Neuronal stem cell (in vitro differentiated cells): ENCODE data around the gene EIF4E1B.
A peak's percentile ranks its signal among the peaks of the same experiment; 100 is the strongest.

ENCODE experiments used
- DNase-seq: peaks from one replicate; pipeline ENCODE4 v3.0.0-alpha.2; 2013; ENCODE audit warnings: low spot score
- H2AFZ ChIP-seq: one replicate; pipeline ENCODE4 v1.6.1; 2013; ENCODE audit warnings: mild to moderate bottlenecking, low read length, inconsistent platforms
- H2AK5ac ChIP-seq: 2 replicates; pipeline ENCODE4 v1.6.1; 2013; ENCODE audit warnings: low read depth, mild to moderate bottlenecking, inconsistent platforms, low read length, moderate library complexity, mixed read lengths
- H2BK120ac ChIP-seq: 2 replicates; pipeline ENCODE4 v1.6.1; 2013; ENCODE audit warnings: low read depth, mild to moderate bottlenecking, inconsistent platforms, low read length, moderate library complexity, mixed read lengths
- H2BK12ac ChIP-seq: one replicate; pipeline ENCODE4 v1.6.1; 2013; ENCODE audit warnings: low read length, inconsistent platforms
- H2BK15ac ChIP-seq: 2 replicates; pipeline ENCODE4 v1.6.1; 2013; ENCODE audit warnings: mild to moderate bottlenecking, low read length, inconsistent platforms, mixed read lengths
- H2BK5ac ChIP-seq: one replicate; pipeline ENCODE4 v1.6.1; 2013; ENCODE audit warnings: inconsistent platforms, mild to moderate bottlenecking, low read length, moderate library complexity
- H3K14ac ChIP-seq: one replicate; pipeline ENCODE4 v1.6.1; 2013; ENCODE audit warnings: low read length, inconsistent platforms
- H3K18ac ChIP-seq: 2 replicates; pipeline ENCODE4 v1.6.1; 2013; ENCODE audit warnings: low read length, inconsistent platforms
- H3K23ac ChIP-seq: 2 replicates; pipeline ENCODE4 v1.6.1; 2013; ENCODE audit warnings: low read depth, mild to moderate bottlenecking, mixed read lengths, low read length, inconsistent platforms; ENCODE audit not compliant: poor library complexity
- H3K27ac ChIP-seq: replicated peaks from 3 replicates; pipeline ENCODE4 v1.5.1; 2013; ENCODE audit warnings: low read length, inconsistent platforms
- H3K27me3 ChIP-seq, 3 experiments: 2 replicates each; pipeline ENCODE4 v1.6.1; 2013; ENCODE audit warnings: low read length in 3 of 3, mild to moderate bottlenecking in 2 of 3, inconsistent platforms in 1 of 3, low read depth in 1 of 3, mixed read lengths in 1 of 3, moderate library complexity in 1 of 3; ENCODE audit not compliant: control insufficient read depth in 3 of 3, insufficient read depth in 3 of 3
- H3K36me3 ChIP-seq, 2 donors: replicated peaks in 1 of 2; 2 replicates each; pipeline ENCODE4 v1.6.1; 2013; ENCODE audit warnings: low read length in 2 of 2; ENCODE audit not compliant: control insufficient read depth in 2 of 2, insufficient read depth in 2 of 2
- H3K4ac ChIP-seq: 2 replicates; pipeline ENCODE4 v1.6.1; 2013; ENCODE audit warnings: inconsistent platforms, mild to moderate bottlenecking, low read length, moderate library complexity
- H3K4me1 ChIP-seq, 2 donors: 1 replicate in 1 of 2; 2 replicates in 1 of 2; pipeline ENCODE4 v1.6.1; 2013; ENCODE audit warnings: low read length in 2 of 2, low read depth in 1 of 2; ENCODE audit not compliant: control insufficient read depth in 2 of 2, insufficient read depth in 1 of 2
- H3K4me2 ChIP-seq: one replicate; pipeline ENCODE4 v1.6.1; 2013; ENCODE audit warnings: mild to moderate bottlenecking, low read length, inconsistent platforms; ENCODE audit not compliant: insufficient read depth, poor library complexity, severe bottlenecking
- H3K4me3 ChIP-seq, 2 donors: 2 replicates each; pipeline ENCODE4 v1.5.1; 2013; ENCODE audit warnings: low read length in 2 of 2, mild to moderate bottlenecking in 2 of 2, inconsistent platforms in 1 of 2, moderate library complexity in 1 of 2
- H3K79me1 ChIP-seq: one replicate; pipeline ENCODE4 v1.6.1; 2013; ENCODE audit warnings: low read depth, mild to moderate bottlenecking, inconsistent platforms, low read length, moderate library complexity
- H3K9ac ChIP-seq: one replicate; pipeline ENCODE4 v1.6.1; 2013; ENCODE audit warnings: mild to moderate bottlenecking, low read depth, low read length, inconsistent platforms; ENCODE audit not compliant: poor library complexity
- H3K9me3 ChIP-seq, 2 donors: replicated peaks in 1 of 2; 2 replicates each; pipeline versions ENCODE3 to v1.6.1; 2013; ENCODE audit warnings: low read length in 2 of 2, mild to moderate bottlenecking in 2 of 2, inconsistent platforms in 1 of 2, low read depth in 1 of 2, mixed read lengths in 1 of 2, moderate library complexity in 1 of 2; ENCODE audit not compliant: control insufficient read depth in 2 of 2, insufficient read depth in 1 of 2
- H4K8ac ChIP-seq: one replicate; pipeline ENCODE4 v1.6.1; 2013; ENCODE audit warnings: low read depth, mild to moderate bottlenecking, inconsistent platforms, low read length, moderate library complexity
- H4K91ac ChIP-seq: one replicate; pipeline ENCODE4 v1.6.1; 2013; ENCODE audit warnings: low read length, low read depth, mild to moderate bottlenecking, inconsistent platforms; ENCODE audit not compliant: poor library complexity
- WGBS, 2 donors: extraction: QIAGEN DNeasy Blood & Tissue Kit; methylation state at CpG; one replicate each; pipeline ENCODE4 v1.1.7; 2013; ENCODE audit warnings: missing lambda C conversion rate in 2 of 2, mixed read lengths in 1 of 2; ENCODE audit not compliant: insufficient read length in 2 of 2, insufficient replicate concordance in 1 of 2; ENCODE audit errors: extremely low coverage in 2 of 2; 5-methylcytosine and 5-hydroxymethylcytosine counted together

The EIF4E1B gene

DNA sequence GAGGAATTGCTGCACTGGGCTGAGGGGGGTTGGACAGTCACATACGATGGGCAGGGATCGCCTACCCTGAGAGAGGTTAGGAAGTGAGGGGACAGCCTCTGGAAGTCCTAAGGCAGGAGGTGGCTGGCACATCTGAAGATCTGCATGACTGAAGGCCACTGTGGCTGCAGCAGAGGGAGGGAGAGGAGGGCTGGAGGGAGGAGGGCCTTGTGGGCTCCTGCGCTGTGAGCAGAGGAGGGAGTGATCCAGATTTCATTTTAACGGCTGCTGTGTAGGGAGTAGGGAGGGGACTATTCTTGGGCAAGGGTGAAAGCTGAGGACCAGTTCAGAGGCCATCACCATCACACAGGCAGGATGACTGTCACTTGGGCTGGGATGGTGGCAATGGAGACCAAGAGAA is 7.1 kb downstream of the EIF4E1B start:
- Histone ChIP-seq H3K14ac (no peak overlapping the region), H3K27me3 (peaks cover 0 to 86% (median 2%) of the 10 kb centered on the region in 3 experiments), H3K4me1 (no peaks in the 10 kb centered on the region), H3K4me3 (peak overlapping the region in 1 of 2 donors; percentile 4), H3K4ac (no peak overlapping the region), H2AK5ac (no peak overlapping the region), H3K79me1 (no peaks in the 10 kb centered on the region), H3K4me2 (no peak overlapping the region), H3K9ac (peak overlapping the region; percentile 10), H3K23ac (peak overlapping the region; percentile 46), H2BK120ac (no peak overlapping the region), H4K8ac (no peak overlapping the region), H2AFZ (no peak overlapping the region), H2BK15ac (no peak overlapping the region), H2BK5ac (no peak overlapping the region), H3K18ac (peak overlapping the region; percentile 40), H3K27ac (no peak overlapping the region), H4K91ac (peak overlapping the region; percentile 28), H2BK12ac (no peak overlapping the region), H3K36me3 (no peaks in the 10 kb centered on the region), H3K9me3 (peaks cover 0 to 5% of the 10 kb centered on the region in 2 donors)
- no CpG with 5 or more reads among the region's 4 CpGs for WGBS, 2 donors
- no peak for DNase-seq

GRCh38 chr5:176638437-176638836 is 8.0 kb downstream of the EIF4E1B start:
- Histone ChIP-seq H3K36me3 (no peaks in the 10 kb centered on the region), H4K91ac (no peak overlapping the region), H3K9me3 (peaks cover 0 to 5% of the 10 kb centered on the region in 2 donors), H2BK12ac (no peak overlapping the region), H4K8ac (no peak overlapping the region), H3K4me1 (no peaks in the 10 kb centered on the region), H3K14ac (no peak overlapping the region), H3K27ac (no peak overlapping the region), H2BK15ac (no peak overlapping the region), H3K4ac (no peak overlapping the region), H2AK5ac (no peak overlapping the region), H2AFZ (no peak overlapping the region), H3K27me3 (peaks cover 0 to 84% (median 0%) of the 10 kb centered on the region in 3 experiments), H2BK120ac (no peak overlapping the region), H3K18ac (no peak overlapping the region), H3K4me3 (no peak overlapping the region), H3K9ac (no peak overlapping the region), H3K4me2 (no peak overlapping the region), H3K79me1 (no peaks in the 10 kb centered on the region), H2BK5ac (no peak overlapping the region), H3K23ac (no peak overlapping the region)
- 100% methylated on average over 2 of the region's 3 CpGs for WGBS, 2 donors
- DNase-seq, result no peak

- H3K18ac ChIP-seq, result no peak overlapping the region
- H3K4me3 ChIP-seq, result no peak overlapping the region
- no peak overlapping the region for H3K9ac ChIP-seq
- H3K14ac ChIP-seq, result no peak overlapping the region
- H3K36me3 ChIP-seq, result no peaks in the 10 kb centered on the region
- WGBS, 2 donors, result no CpG with 5 or more reads among the region's 4 CpGs
- no peak overlapping the region for H2BK120ac ChIP-seq
- no peak overlapping the region for H2AK5ac ChIP-seq
- no peak for DNase-seq
- H3K27me3 ChIP-seq, result peaks cover 0 to 85% (median 0%) of the 10 kb centered on the region in 3 experiments
- no peak overlapping the region for H3K27ac ChIP-seq
- no peak overlapping the region for H3K23ac ChIP-seq
- H3K4ac ChIP-seq, result no peak overlapping the region
- H2AFZ ChIP-seq, result no peak overlapping the region
- H3K4me2 ChIP-seq, result no peak overlapping the region
- H2BK15ac ChIP-seq, result no peak overlapping the region
- H2BK12ac ChIP-seq, result no peak overlapping the region
- no peak overlapping the region for H2BK5ac ChIP-seq
- peaks cover 0 to 5% of the 10 kb centered on the region in 2 donors for H3K9me3 ChIP-seq
- H3K4me1 ChIP-seq, result peaks cover 0 to 5% of the 10 kb centered on the region in 2 donors
- H4K8ac ChIP-seq, result no peak overlapping the region
- no peak overlapping the region for H4K91ac ChIP-seq
- no peaks in the 10 kb centered on the region for H3K79me1 ChIP-seq
Measured at GRCh38 chr5:176639208-176639607, 8.7 kb downstream of the EIF4E1B start.

- H3K79me1 ChIP-seq, result no peaks in the 10 kb centered on the region
- H3K36me3 ChIP-seq, result no peaks in the 10 kb centered on the region
- H3K9ac ChIP-seq, result peak overlapping the region; percentile 39
- no CpG with 5 or more reads among the region's 4 CpGs for WGBS, 2 donors
- no peak for DNase-seq
- H2AFZ ChIP-seq, result no peak overlapping the region
- H3K23ac ChIP-seq, result no peak overlapping the region
- H3K27ac ChIP-seq, result no peak overlapping the region
- no peak overlapping the region for H4K8ac ChIP-seq
- H2AK5ac ChIP-seq, result peak overlapping the region; percentile 37
- peaks cover 0 to 8% of the 10 kb centered on the region in 2 donors for H3K4me1 ChIP-seq
- H3K4me2 ChIP-seq, result no peak overlapping the region
- peaks cover 0 to 91% (median 0%) of the 10 kb centered on the region in 3 experiments for H3K27me3 ChIP-seq
- H3K4ac ChIP-seq, result no peak overlapping the region
- no peak overlapping the region for H2BK12ac ChIP-seq
- no peak overlapping the region for H4K91ac ChIP-seq
- H3K14ac ChIP-seq, result peak overlapping the region; percentile 27
- H2BK5ac ChIP-seq, result no peak overlapping the region
- no peak overlapping the region for H2BK15ac ChIP-seq
- H2BK120ac ChIP-seq, result no peak overlapping the region
- H3K4me3 ChIP-seq, result no peak overlapping the region
- peaks cover 0 to 5% of the 10 kb centered on the region in 2 donors for H3K9me3 ChIP-seq
- H3K18ac ChIP-seq, result no peak overlapping the region
Measured at GRCh38 chr5:176639981-176640380, 9.5 kb downstream of the EIF4E1B start.
